Karpas-422 (cell line): Measurements from ENCODE around the gene KRTAP10-5. TPM values are rescaled to one million over a fixed set of nuclear protein-coding genes. Genes with fewer than 3 reads are reported as not detected.
"Not testable (repeated sequence)": the region's sequence is repeated elsewhere in the genome, so short reads cannot be mapped to it uniquely, and the experiment has no call there.

Source experiments
- DNase-seq: peaks from one replicate; pipeline ENCODE4 v3.0.0-alpha.2; 2015
- H2AFZ ChIP-seq: fragments of 200-600 bp; sonication (generic); 2 replicates; pipeline ENCODE4 v1.6.1; 2014; ENCODE audit warnings: antibody characterized with exemption, low read length, mixed read lengths
- H3K27ac ChIP-seq: fragments of 200-600 bp; sonication (generic); 2 replicates; pipeline ENCODE4 v1.5.1; 2014; ENCODE audit warnings: mild to moderate bottlenecking, low read length, moderate library complexity
- H3K27me3 ChIP-seq: fragments of 200-600 bp; sonication (generic); 2 replicates; pipeline ENCODE4 v1.6.1; 2014; ENCODE audit warnings: low read length, mixed read lengths
- H3K36me3 ChIP-seq: fragments of 200-600 bp; sonication (generic); 2 replicates; pipeline ENCODE4 v1.6.1; 2014; ENCODE audit warnings: low read length, mixed read lengths; ENCODE audit not compliant: insufficient read depth
- H3K4me1 ChIP-seq: fragments of 200-600 bp; sonication (generic); 2 replicates; pipeline ENCODE4 v1.6.1; 2014; ENCODE audit warnings: mild to moderate bottlenecking, low read length, mixed read lengths
- H3K4me2 ChIP-seq: fragments of 200-600 bp; sonication (generic); 2 replicates; pipeline ENCODE4 v1.6.1; 2014; ENCODE audit warnings: low read length, low read depth, mild to moderate bottlenecking; ENCODE audit not compliant: poor library complexity, severe bottlenecking
- H3K4me3 ChIP-seq: fragments of 200-600 bp; sonication (generic); 2 replicates; pipeline ENCODE4 v1.5.1; 2014; ENCODE audit warnings: mild to moderate bottlenecking, antibody characterized with exemption, low read length, mixed read lengths
- H3K79me2 ChIP-seq: fragments of 200-600 bp; sonication (generic); 2 replicates; pipeline ENCODE4 v1.6.1; 2014; ENCODE audit warnings: mild to moderate bottlenecking, low read length, mixed read lengths
- H3K9ac ChIP-seq: fragments of 200-600 bp; sonication (generic); 2 replicates; pipeline ENCODE4 v1.6.0; 2014; ENCODE audit warnings: low read length
- H3K9me2 ChIP-seq: fragments of 200-600 bp; sonication (generic), shearing (Covaris generic); replicated peaks from 2 replicates; pipeline ENCODE4 v1.6.0; 2014; ENCODE audit warnings: mild to moderate bottlenecking, low read length, moderate library complexity; ENCODE audit not compliant: insufficient read depth
- H3K9me3 ChIP-seq: fragments of 300-700, 200-600 bp; sonication (generic); 2 replicates; pipeline ENCODE4 v1.6.1; 2014; ENCODE audit warnings: low read length, mixed read lengths
- H4K20me1 ChIP-seq: fragments of 200-600 bp; sonication (generic); 2 replicates; pipeline ENCODE4 v1.6.1; 2014; ENCODE audit warnings: mild to moderate bottlenecking, antibody characterized with exemption, low read length, low read depth; ENCODE audit not compliant: insufficient read depth
- total RNA-seq: library from RNA; depleted of rRNA; stranded (reverse); fragments of >200 nt; shearing (Covaris generic); gene quantifications from 2 replicates; pipeline ENCODE4 v1.2.3, GENCODE V29; 2014; ENCODE audit warnings: low replicate concordance

Gene KRTAP10-5
- total RNA-seq, 1 experiment from 2014 or later: not detected

- H3K9ac ChIP-seq: no peak overlapping the region
- no peak overlapping the region for H3K4me2 ChIP-seq
- H3K4me1 ChIP-seq: no peaks in the 10 kb centered on the region
- H3K79me2 ChIP-seq: no peaks in the 10 kb centered on the region
- H4K20me1 ChIP-seq: no peaks in the 10 kb centered on the region
- no peaks in the 10 kb centered on the region for H3K27me3 ChIP-seq
- DNase-seq: no peak
- no peaks in the 10 kb centered on the region for H3K36me3 ChIP-seq
- H3K27ac ChIP-seq: no peak overlapping the region
- H3K9me2 ChIP-seq: no peaks in the 10 kb centered on the region
- no peak overlapping the region for H2AFZ ChIP-seq
- no peaks in the 10 kb centered on the region for H3K9me3 ChIP-seq
- H3K4me3 ChIP-seq: no peak overlapping the region
Observed at GRCh38 chr21:44603911-44604310, 23.5 kb upstream of the KRTAP10-5 start.

- no peaks in the 10 kb centered on the region for H3K27me3 ChIP-seq
- H3K4me2 ChIP-seq: no peak overlapping the region
- H4K20me1 ChIP-seq: no peaks in the 10 kb centered on the region
- no peak overlapping the region for H3K27ac ChIP-seq
- no peak overlapping the region for H3K4me3 ChIP-seq
- H3K9me2 ChIP-seq: no peaks in the 10 kb centered on the region
- H3K9ac ChIP-seq: no peak overlapping the region
- no peak for DNase-seq
- H2AFZ ChIP-seq: no peak overlapping the region
- H3K36me3 ChIP-seq: no peaks in the 10 kb centered on the region
- no peaks in the 10 kb centered on the region for H3K9me3 ChIP-seq
- no peaks in the 10 kb centered on the region for H3K4me1 ChIP-seq
- no peaks in the 10 kb centered on the region for H3K79me2 ChIP-seq
Observed at GRCh38 chr21:44603109-44603875, 22.9 kb upstream of the KRTAP10-5 start.

- no peaks in the 10 kb centered on the region for H3K4me1 ChIP-seq
- no peak overlapping the region for H3K27ac ChIP-seq
- DNase-seq: no peak
- no peak overlapping the region for H3K4me3 ChIP-seq
- no peaks in the 10 kb centered on the region for H3K36me3 ChIP-seq
- H4K20me1 ChIP-seq: no peaks in the 10 kb centered on the region
- H3K9me2 ChIP-seq: no peaks in the 10 kb centered on the region
- no peak overlapping the region for H3K4me2 ChIP-seq
- no peaks in the 10 kb centered on the region for H3K79me2 ChIP-seq
- no peak overlapping the region for H3K9ac ChIP-seq
- no peaks in the 10 kb centered on the region for H3K9me3 ChIP-seq
- H2AFZ ChIP-seq: no peak overlapping the region
- no peaks in the 10 kb centered on the region for H3K27me3 ChIP-seq
Observed at GRCh38 chr21:44602463-44602850, 22.1 kb upstream of the KRTAP10-5 start.

GRCh38 chr21:44601596-44602462, 21.4 kb upstream of the KRTAP10-5 start:
- Histone ChIP-seq H3K9me2 (no peaks in the 10 kb centered on the region), H3K9ac (no peak overlapping the region), H4K20me1 (no peaks in the 10 kb centered on the region), H3K27ac (no peak overlapping the region), H3K4me1 (no peaks in the 10 kb centered on the region), H3K36me3 (no peaks in the 10 kb centered on the region), H3K79me2 (no peaks in the 10 kb centered on the region), H3K4me2 (no peak overlapping the region), H2AFZ (no peak overlapping the region), H3K9me3 (no peaks in the 10 kb centered on the region), H3K27me3 (no peaks in the 10 kb centered on the region), H3K4me3 (no peak overlapping the region)
- DNase-seq: no peak

GRCh38 chr21:44601091-44601490, 20.7 kb upstream of the KRTAP10-5 start:
- not testable (repeated sequence) for H3K9me3 ChIP-seq, H3K79me2 ChIP-seq

GRCh38 chr21:44600118-44600978, 19.9 kb upstream of the KRTAP10-5 start, which contains the start of gene KRTAP10-7:
KRTAP10-7 (plus strand) TSS chr21:44600597; CDS start chr21:44600622, 25 bp downstream.
- H3K79me2 ChIP-seq, H3K27me3 ChIP-seq, H2AFZ ChIP-seq, DNase-seq, H3K9ac ChIP-seq, H3K4me1 ChIP-seq, H3K9me3 ChIP-seq, H3K9me2 ChIP-seq, H4K20me1 ChIP-seq, H3K36me3 ChIP-seq, H3K4me2 ChIP-seq, H3K4me3 ChIP-seq, H3K27ac ChIP-seq: not testable (repeated sequence)

More at GRCh38 chr21:44601091-44601490, 20.7 kb upstream of the KRTAP10-5 start:
- H3K27me3 ChIP-seq, H3K9me2 ChIP-seq, H3K4me2 ChIP-seq, H3K27ac ChIP-seq, H3K4me1 ChIP-seq, H3K9ac ChIP-seq, DNase-seq, H3K4me3 ChIP-seq, H2AFZ ChIP-seq, H3K36me3 ChIP-seq, H4K20me1 ChIP-seq: not testable (repeated sequence)

- no peak for DNase-seq
- Histone ChIP-seq H3K4me2 (no peak overlapping the region), H3K36me3 (no peaks in the 10 kb centered on the region), H3K27me3 (no peaks in the 10 kb centered on the region), H3K9me2 (no peaks in the 10 kb centered on the region), H3K9me3 (no peaks in the 10 kb centered on the region), H2AFZ (no peak overlapping the region), H3K79me2 (no peaks in the 10 kb centered on the region), H3K27ac (no peak overlapping the region), H3K9ac (no peak overlapping the region), H4K20me1 (no peaks in the 10 kb centered on the region), H3K4me3 (no peak overlapping the region), H3K4me1 (no peaks in the 10 kb centered on the region)
Observed at GRCh38 chr21:44599264-44600029, 19.0 kb upstream of the KRTAP10-5 start.
